Renal cortex interstitium (tissue), 11 donors: ENCODE data around the gene ENPP5. TPM values are rescaled to one million over a fixed set of nuclear protein-coding genes. Genes with fewer than 3 reads are reported as not detected.
"Not testable (repeated sequence)": the region's sequence is repeated elsewhere in the genome, so short reads cannot be mapped to it uniquely, and the experiment has no call there.

Source experiments
- DNase-seq, 11 donors: peaks; one replicate each; pipeline ENCODE4 v3.0.0-alpha.2; 2013; ENCODE audit warnings: low read depth in 9 of 11, low spot score in 4 of 11; ENCODE audit errors: extremely low read depth in 1 of 11
- polyA plus RNA-seq, 3 donors: library from polyadenylated mRNA; unstranded; fragments of 120-200 nt; gene quantifications; one replicate each; pipeline ENCODE4 v1.2.1, GENCODE V29; 2013; ENCODE audit not compliant: insufficient read length in 3 of 3

The ENPP5 gene
- polyA plus RNA-seq, 3 donors: 14.0 to 22.0 (median 18.7) TPM

DNA sequence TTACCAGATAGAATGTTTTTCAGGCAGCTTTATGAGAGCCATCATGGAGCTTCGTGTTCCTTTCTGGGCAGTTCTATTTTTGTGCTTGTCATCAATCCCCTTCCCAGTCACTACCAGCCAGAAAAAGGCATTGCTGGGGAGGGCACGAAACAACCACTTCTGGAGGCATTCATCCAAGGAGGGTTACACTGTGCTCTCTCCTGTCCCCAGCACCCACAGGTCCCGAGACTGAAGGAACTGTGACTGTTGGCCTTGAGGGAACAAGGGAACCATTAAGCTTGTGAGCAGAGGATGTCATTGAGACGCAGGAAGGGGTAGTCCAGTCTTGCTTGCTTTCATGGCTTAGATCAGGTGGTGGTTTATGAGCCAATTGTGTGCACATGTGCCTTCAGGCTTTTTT is 20.1 kb upstream of the ENPP5 start:
- no peak for DNase-seq

- DNase-seq: no peak
Measured at GRCh38 chr6:46189726-46190125, 18.9 kb upstream of the ENPP5 start.

GRCh38 chr6:46186583-46186982 is 15.8 kb upstream of the ENPP5 start:
- DNase-seq: no peak

DNA sequence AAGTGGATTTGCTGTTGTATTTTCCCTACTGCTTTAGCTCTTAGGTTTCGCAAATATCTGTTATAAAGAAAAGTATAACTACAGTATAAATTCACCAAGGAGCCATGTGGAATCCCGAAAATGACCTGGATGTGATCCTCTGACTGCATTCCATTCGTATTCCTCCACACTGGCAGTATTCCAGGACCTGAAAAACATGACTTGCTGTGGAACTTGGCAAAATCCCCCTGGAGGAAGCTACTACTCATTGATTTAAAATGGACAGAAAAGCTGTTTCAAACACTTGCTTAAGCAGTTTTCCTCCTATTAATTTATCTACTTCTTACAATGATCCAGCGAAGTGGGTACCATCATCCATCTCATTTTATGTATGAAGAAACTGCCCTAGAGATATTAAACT is 13.3 kb upstream of the ENPP5 start:
- DNase-seq: peak in 1 of 11 donors; percentile 7

DNA sequence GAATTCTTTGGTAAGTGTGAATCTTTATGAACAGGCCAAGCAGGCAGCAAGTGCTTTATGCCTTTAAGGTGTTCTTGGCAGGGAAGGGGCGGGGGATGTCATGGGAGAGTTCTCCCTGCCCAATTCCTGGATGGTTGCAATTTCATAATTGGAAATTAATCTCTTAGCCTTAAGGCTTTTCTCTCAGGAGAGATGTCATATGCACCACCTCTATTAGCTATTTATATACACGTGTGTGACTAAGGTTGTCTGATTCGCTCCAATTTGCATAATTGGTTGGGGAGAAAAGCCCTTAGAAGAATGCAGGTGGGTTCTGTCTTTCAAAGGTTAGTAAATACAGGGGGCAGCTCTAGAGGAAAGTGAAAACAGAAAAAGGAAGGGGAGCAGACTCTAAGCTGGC is 5.2 kb upstream of the ENPP5 start:
- DNase-seq: no peak

GRCh38 chr6:46175446-46175845 is 4.7 kb upstream of the ENPP5 start:
- DNase-seq: no peak

- no peak for DNase-seq
Measured at GRCh38 chr6:46174904-46175303, 4.1 kb upstream of the ENPP5 start.

GRCh38 chr6:46172176-46172575 is 1.4 kb upstream of the ENPP5 start:
- no peak for DNase-seq

DNA sequence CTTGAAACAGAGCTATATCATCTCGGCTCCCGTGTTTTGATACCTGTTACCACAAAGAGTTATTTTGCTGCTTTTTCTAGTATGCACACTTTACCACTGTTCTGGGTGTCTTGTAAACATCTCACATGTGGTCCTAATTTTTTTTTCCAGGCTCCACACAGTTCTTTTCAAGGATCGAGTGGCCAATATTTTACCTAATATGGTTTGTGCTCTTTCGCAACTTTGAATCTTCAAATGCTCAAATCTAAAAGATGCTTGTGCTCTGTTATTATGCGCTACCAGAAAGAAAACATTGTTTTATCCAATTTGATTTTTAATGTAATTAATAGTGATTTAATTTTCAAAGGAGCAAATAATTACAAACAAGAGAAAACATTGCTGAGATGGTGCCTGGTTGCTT is 10.7 kb downstream of the ENPP5 start:
- DNase-seq: no peak

- no peak for DNase-seq
Measured at GRCh38 chr6:46159229-46159628, 11.6 kb downstream of the ENPP5 start.

DNA sequence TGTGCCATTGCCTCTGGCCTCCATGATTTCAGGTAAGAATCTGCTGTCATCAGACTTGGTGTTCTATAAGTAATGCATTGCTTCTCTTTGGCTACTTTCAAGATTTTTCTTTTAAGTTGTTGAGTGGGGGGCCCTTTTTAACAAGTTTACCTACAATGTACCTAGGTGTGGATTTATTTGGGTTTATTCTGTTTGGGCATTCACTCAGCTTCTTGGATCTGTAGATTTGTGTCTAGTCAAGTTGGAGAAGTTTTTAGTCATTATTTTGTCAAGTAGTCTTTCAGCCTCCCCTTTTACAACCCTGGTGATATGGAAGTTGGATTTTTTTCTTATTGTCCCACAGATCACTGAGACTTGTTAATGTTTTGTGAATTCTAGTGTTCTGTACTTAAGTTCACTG is 14.1 kb downstream of the ENPP5 start:
- DNase-seq: no peak

- not testable (repeated sequence) for DNase-seq
Measured at GRCh38 chr6:46149066-46149465, 21.7 kb downstream of the ENPP5 start.

- DNase-seq: no peak
Measured at GRCh38 chr6:46144270-46144669, 26.5 kb downstream of the ENPP5 start.

DNA sequence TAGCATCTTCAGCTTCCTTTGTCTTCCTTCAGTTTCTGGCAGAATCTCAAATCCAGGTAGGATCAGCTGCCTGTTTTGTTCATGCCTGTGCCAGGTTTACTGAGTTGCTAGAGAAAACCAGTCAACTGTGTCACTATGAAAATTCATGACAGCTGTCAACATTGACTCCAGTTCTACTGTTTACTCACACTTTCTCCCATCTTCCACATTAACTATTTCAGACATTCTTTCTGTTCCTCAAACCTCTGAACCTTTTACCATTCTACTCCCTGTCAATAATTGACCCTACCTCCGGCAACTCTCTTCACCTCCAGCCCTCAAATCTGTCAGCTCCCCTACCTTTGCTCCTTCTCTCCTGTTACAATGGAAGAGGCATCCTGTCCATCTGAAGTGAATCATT is 32.5 kb downstream of the ENPP5 start:
- no peak for DNase-seq

DNA sequence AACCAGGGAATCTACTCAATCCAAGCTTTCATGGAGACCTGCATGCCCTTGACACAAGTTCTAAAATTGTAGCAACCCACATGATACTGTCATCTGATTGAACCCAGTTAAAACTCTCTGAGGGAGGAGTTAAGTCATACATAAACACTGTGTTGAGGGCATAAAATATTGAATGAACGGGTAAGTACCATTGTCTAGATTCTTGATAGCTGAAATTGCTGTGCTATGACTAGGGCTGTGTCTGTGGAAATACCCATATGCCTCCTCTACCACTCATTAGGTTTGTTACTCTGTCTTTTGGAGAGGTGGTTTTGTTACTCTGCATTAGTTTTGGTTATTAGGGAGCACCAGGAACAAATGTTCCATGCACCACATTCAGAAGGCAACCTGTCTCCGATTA is 33.4 kb downstream of the ENPP5 start:
- no peak for DNase-seq

DNA sequence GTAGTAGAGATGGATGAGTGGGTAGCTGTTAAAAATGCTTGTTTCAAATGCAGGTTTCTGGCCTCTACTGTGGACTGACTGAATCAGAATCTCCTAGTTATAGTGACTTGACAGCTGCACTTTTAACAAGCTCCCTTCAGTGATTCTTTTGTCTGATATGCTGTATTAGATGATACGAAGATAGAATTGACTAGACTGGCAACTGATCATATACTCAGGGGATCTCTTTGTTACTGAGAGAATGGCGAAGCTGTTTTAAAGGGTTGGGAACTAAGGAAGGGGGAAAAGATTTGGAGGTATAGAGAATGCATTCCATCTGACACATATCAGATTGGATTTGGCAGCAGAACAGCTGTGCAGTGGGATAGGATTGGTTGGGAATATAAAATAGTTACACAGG is 33.9 kb downstream of the ENPP5 start:
- DNase-seq: no peak

DNA sequence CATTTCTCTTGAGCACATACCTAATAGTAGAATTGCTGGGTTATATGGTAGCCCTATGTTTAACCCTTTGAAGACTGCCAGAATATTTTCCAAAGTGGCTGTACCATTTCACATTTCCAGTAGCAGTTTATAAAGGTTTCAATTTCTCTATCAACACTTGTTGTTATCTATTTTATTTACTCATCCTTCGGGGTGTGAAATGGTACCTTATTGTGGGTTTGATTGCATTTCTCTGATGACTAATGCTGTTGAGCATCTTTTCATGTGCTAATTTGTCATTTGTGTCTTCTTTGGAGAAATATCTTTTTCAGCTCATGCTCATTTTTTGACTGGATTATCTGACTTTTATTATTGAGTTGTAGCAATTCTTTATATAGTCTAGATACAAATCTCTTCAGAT is 35.6 kb downstream of the ENPP5 start:
- DNase-seq: no peak

GRCh38 chr6:46134216-46134615 is 36.6 kb downstream of the ENPP5 start:
- no peak for DNase-seq

DNA sequence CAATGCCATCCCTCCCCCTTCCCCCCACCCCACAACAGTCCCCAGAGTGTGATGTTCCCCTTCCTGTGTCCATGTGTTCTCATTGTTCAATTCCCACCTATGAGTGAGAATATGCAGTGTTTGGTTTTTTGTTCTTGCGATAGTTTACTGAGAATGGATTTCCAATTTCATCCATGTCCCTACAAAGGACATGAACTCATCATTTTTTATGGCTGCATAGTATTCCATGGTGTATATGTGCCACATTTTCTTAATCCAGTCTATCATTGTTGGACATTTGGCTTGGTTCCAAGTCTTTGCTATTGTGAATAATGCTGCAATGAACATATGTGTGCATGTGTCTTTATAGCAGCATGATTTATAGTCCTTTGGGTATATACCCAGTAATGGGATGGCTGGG is 39.5 kb downstream of the ENPP5 start:
- not testable (repeated sequence) for DNase-seq

DNA sequence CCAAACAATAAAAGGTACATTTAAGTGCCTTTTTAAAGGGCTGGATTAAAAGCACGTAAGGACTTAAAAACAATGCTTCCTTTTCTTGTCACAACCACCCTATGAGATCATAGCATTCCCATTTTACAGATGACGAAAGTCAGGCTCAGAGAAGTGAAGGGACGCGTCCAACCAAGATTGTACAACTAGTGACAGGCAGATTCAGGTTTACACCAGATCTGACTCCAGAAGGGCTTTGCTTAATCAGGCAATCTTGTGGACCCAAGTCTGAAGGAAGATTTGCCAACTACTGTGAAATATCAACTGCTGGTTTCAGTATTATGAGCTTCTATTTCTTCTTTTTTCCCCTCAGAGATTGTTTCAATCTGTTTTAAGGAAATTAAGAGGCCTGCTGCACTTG is 40.1 kb downstream of the ENPP5 start:
- no peak for DNase-seq

DNA sequence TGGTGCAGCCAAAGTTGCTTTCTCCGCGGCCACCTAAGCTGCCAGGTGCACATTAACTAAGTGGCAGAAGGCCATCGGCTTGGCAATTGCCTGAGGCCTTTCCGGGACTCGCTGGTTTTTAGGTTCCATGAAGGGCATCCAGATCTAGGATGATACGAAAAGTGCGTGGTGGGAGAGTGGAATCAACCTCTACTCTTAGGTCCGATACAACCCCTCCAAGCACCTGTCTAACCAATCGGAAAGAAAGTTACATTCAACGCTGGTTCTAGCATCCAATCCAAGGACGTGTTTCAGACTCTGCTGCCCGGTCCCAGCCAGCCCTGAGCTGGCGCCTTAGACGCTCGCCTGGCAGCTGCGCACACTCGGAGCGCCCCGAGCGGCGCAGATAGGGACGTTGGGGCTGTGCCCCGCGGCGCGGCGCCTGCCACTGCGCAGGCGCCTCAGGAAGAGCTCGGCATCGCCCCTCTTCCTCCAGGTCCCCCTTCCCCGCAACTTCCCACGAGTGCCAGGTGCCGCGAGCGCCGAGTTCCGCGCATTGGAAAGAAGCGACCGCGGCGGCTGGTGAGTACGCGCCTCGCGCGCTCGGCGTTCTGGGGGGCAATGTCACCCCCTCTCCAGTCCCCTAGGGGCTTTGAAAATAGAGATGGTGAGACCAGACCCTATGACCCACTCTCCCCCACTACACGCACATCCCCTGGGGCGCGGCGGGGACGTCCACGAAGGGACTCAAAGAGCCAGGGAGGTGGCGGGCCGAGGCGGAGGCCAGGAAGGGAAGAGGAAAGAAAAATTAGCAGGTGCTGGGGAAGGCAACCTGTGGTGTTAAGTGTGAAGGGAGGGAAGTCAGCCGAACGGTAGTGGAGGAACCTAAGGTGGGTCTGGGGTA is 40.9 kb downstream of the ENPP5 start, which contains the start of gene ENPP4:
ENPP4 (plus strand) TSS at position 361 of the 883 bp plus-strand sequence. CDS start 9,595 bp downstream, outside the sequence.
- peak; percentile 84 to 96 (median 89) for DNase-seq
